ENCODE measurements around the gene RAB19. TPM values are rescaled to one million over a fixed set of nuclear protein-coding genes. Genes with fewer than 3 reads are reported as not detected.
A peak's percentile ranks its signal among the peaks of the same experiment; 100 is the strongest.

Gene RAB19
- total and polyA plus RNA-seq, 10 of the 15 experiments (the other 5 are each of a cell fraction or from before 2014, with no cell fraction given), result 0.14 to 1.0 (median 0.23) TPM; not detected in 5

DNA sequence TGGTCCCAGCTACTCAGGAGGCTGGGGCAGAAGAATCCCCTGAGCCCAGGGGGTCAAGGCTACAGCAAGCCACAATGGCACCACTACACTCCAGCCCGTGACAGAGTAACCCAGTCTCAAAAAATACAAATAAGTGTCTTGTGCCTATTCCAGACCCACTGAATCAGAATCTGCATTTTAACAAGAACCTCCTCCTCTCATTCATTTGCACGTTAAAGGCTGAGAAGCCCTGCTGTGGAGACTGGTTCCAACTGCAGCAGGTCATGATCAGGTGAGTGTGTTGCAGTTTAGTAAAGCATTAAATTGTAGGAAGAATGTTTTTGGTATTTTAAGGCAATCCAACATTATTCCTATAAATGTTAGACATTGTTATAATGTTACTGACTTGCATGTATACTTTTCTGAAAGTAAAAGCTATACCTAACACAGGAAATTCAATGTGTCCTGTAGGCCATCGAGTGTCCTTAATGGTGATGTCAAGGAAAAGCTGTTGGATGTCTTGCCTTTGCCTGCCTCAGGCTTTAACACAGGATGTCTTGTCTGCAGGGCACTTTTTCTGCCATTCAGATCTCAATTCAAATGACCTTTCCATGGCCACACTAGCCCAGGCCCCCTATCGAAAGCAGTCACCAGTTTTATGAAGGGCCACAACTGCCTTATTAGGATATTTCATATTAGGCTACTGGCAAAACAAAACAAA is 45.1 kb downstream of the RAB19 start:
- Histone ChIP-seq H3K9me3 (replicated peaks; ENCODE audit: control insufficient read depth, insufficient read depth, low read length) (no peaks in the 10 kb centered on the region), H4K20me1 (ENCODE audit: control insufficient read depth, insufficient read depth) (no peaks in the 10 kb centered on the region), H3K27me3 (replicated peaks in 1 of 2; ENCODE audit: control insufficient read depth in 2 of 2, insufficient read depth in 2 of 2, low read length in 1 of 2) (no peaks in the 10 kb centered on the region), H3K4me3 (no peak overlapping the region), H3K27ac (ENCODE audit: control insufficient read depth, insufficient read depth) (no peak overlapping the region), H3K79me2 (ENCODE audit: control insufficient read depth, insufficient read depth, low read length) (no peaks in the 10 kb centered on the region), H3K4me2 (ENCODE audit: control insufficient read depth, insufficient read depth) (no peak overlapping the region), H3K9ac (ENCODE audit: control insufficient read depth, insufficient read depth, low read length) (no peak overlapping the region), H3K36me3 (ENCODE audit: control insufficient read depth in 2 of 2, insufficient read depth in 2 of 2, low read length in 1 of 2) (peaks cover 0 to 8% of the 10 kb centered on the region in 2 experiments; a peak in 1 of 4 replicates), H2AFZ (ENCODE audit: control insufficient read depth, low read depth, low read length) (no peak overlapping the region), H3K4me1 (ENCODE audit: control insufficient read depth, insufficient read depth, low read length) (no peaks in the 10 kb centered on the region; the same call in 1 of the 2 replicates)
- no peak for DNase-seq (ENCODE audit: low read depth, low spot score)
- intact Hi-C loops (cut with micrococcal nuclease; ENCODE audit: unreplicated experiment) (no loop called here), in situ Hi-C loops (cut with MboI) (no loop called here)
- WGBS (ENCODE audit: insufficient coverage, insufficient replicate concordance, low lambda C conversion rate, missing lambda C conversion rate), result over 99% methylated on average over 4 of the region's 4 CpGs
- ChIA-PET CTCF (no interaction called here), POLR2A (no interaction called here), RAD21 (ENCODE audit: unreplicated experiment) (no interaction called here), SMC1A (ENCODE audit: uncharacterized antibody, unreplicated experiment) (interaction anchor here (1.4 kb wide), 1 partner anchor 8 kb away, joined by 5 read pairs; no protein-coding TSS in a partner anchor)
- BruUV-seq (replicated peaks), result no TSS peak
- TF ChIP-seq HSF1 (IDR thresholded peaks at IDR 0.05; ENCODE audit: low read depth, low read length), result no peak
- TF ChIP-seq POU2F2 (IDR thresholded peaks at IDR 0.05; ENCODE audit: borderline replicate concordance, low read depth, low read length), result no peak
- no peak for TF ChIP-seq EP300 (IDR thresholded peaks at IDR 0.05; ENCODE audit: borderline replicate concordance in 1 of 2, control insufficient read depth in 1 of 2, low read depth in 2 of 2, low read length in 2 of 2)
- FAIRE-seq, result no peak
- no peak for ATAC-seq

- H2AFZ ChIP-seq (ENCODE audit: control insufficient read depth, low read depth, low read length), result no peak overlapping the region
- H4K20me1 ChIP-seq (ENCODE audit: control insufficient read depth, insufficient read depth), result no peaks in the 10 kb centered on the region
- H3K79me2 ChIP-seq (ENCODE audit: control insufficient read depth, insufficient read depth, low read length), result no peaks in the 10 kb centered on the region
- no peak overlapping the region for H3K4me3 ChIP-seq
- no peaks in the 10 kb centered on the region for H3K27me3 ChIP-seq (replicated peaks in 1 of 2; ENCODE audit: control insufficient read depth in 2 of 2, insufficient read depth in 2 of 2, low read length in 1 of 2)
- no peaks in the 10 kb centered on the region for H3K9me3 ChIP-seq (replicated peaks; ENCODE audit: control insufficient read depth, insufficient read depth, low read length)
- H3K27ac ChIP-seq (ENCODE audit: control insufficient read depth, insufficient read depth), result no peak overlapping the region
- CTCF ChIA-PET, result interaction anchor here (1.1 to 1.4 kb wide), 2 partner anchors 9 to 27 kb away, joined by 3 read pairs; no protein-coding TSS in a partner anchor
- POLR2A ChIA-PET, result no interaction called here
- no peak overlapping the region for H3K4me2 ChIP-seq (ENCODE audit: control insufficient read depth, insufficient read depth)
- no TSS peak for BruUV-seq (replicated peaks)
- SMC1A ChIA-PET (ENCODE audit: uncharacterized antibody, unreplicated experiment), result no interaction called here
- no peak overlapping the region for H3K9ac ChIP-seq (ENCODE audit: control insufficient read depth, insufficient read depth, low read length)
- FAIRE-seq (no peak), ATAC-seq (peak; percentile 14; the same call in 1 of the 3 replicates), DNase-seq (ENCODE audit: low read depth, low spot score) (no peak)
- RAD21 ChIA-PET (ENCODE audit: unreplicated experiment), result no interaction called here
- H3K36me3 ChIP-seq (ENCODE audit: control insufficient read depth in 2 of 2, insufficient read depth in 2 of 2, low read length in 1 of 2), result peaks cover 8 to 15% of the 10 kb centered on the region in 2 experiments
- no peaks in the 10 kb centered on the region; the same call in 1 of the 2 replicates for H3K4me1 ChIP-seq (ENCODE audit: control insufficient read depth, insufficient read depth, low read length)
- TF ChIP-seq POLR2AphosphoS5 (IDR thresholded peaks at IDR 0.05; ENCODE audit: low read length) (0 out of 2 replicates have a peak, but pooled peaks have one; percentile 25), ZBTB33 (IDR thresholded peaks at IDR 0.05) (no peak)
- in situ Hi-C loops (cut with MboI) (no loop called here), intact Hi-C loops (cut with micrococcal nuclease; ENCODE audit: unreplicated experiment) (no loop called here)
- no CpG with 5 or more reads among the region's 1 CpG for WGBS (ENCODE audit: insufficient coverage, insufficient replicate concordance, low lambda C conversion rate, missing lambda C conversion rate)
Observed at GRCh38 chr7:140451716-140452115, 47.9 kb downstream of the RAB19 start.
